Measurements from ENCODE around the gene MPI.

The MPI gene

DNA sequence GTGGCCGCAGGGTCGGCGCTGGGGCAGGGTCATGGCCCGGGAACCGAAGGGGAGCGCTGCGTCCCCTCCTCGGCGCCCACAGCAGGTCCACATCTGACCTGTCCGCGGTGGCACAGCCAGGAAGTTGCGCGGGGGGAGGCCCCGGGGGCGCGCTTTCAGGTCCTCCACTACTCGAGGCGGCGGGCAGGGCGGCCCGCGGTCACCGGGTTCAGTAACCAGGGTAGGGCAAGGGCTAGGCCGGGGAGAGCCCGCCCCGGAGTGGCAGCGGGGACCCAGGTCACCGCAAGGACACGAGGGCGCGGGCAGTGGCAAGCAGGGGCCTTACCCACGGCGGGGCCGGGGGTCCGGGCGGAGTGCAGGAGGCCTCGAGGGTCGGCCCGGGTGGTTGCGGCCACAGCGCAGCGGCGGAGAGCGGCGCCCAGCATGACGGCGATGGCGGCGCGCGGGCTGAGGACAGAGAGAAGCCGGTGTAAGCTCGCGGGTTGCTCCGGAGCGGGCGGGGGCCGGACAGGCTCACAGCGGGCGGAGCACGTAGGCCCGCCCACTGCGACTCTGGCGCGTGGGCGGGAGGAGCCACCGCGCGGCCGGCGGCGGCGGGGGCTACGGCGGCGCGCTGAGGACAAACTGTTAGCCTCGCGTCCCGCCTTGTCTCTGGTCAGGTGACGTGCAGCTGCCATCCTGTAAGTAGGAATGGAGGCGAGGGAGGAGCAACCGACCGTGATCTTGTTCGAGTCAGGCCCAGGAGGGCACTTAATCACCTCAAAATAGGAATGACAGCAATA lies 47.9 kb downstream of the MPI start, which contains the start of gene COX5A:
Gene COX5A (minus strand): TSS at position 484 of the 782 bp plus-strand sequence. CDS start 59 bp downstream, at position 425.
- Histone ChIP-seq H3K4me3 (ENCODE audit: low read length) (peak within 1 kb of the TSS; percentile 87), H3K27ac (ENCODE audit: low read length) (peak within 1 kb of the TSS; percentile 83), H3K9ac (ENCODE audit: low read length) (peak within 1 kb of the TSS; percentile 95), H3K4me1 (ENCODE audit: low read length) (peaks cover 21% of the 10 kb centered on the region), H3K9me3 (ENCODE audit: insufficient read depth, low read length) (no peaks in the 10 kb centered on the region), H3K79me2 (ENCODE audit: low read length) (peaks cover 52% of the 10 kb centered on the region), H2AFZ (ENCODE audit: low read depth, low read length) (peak within 1 kb of the TSS; percentile 62; the same call in 1 of the 2 replicates), H3K36me3 (replicated peaks; ENCODE audit: low read depth, low read length) (peaks cover 18% of the 10 kb centered on the region), H4K20me1 (ENCODE audit: insufficient read depth, low read length) (peaks cover 21% of the 10 kb centered on the region), H3K27me3 (ENCODE audit: low read depth, low read length) (peaks cover 2% of the 10 kb centered on the region; the same call in 1 of the 2 replicates), H3K4me2 (ENCODE audit: low read length) (peak within 1 kb of the TSS; percentile 95)
- TF ChIP-seq, protein P1, sequence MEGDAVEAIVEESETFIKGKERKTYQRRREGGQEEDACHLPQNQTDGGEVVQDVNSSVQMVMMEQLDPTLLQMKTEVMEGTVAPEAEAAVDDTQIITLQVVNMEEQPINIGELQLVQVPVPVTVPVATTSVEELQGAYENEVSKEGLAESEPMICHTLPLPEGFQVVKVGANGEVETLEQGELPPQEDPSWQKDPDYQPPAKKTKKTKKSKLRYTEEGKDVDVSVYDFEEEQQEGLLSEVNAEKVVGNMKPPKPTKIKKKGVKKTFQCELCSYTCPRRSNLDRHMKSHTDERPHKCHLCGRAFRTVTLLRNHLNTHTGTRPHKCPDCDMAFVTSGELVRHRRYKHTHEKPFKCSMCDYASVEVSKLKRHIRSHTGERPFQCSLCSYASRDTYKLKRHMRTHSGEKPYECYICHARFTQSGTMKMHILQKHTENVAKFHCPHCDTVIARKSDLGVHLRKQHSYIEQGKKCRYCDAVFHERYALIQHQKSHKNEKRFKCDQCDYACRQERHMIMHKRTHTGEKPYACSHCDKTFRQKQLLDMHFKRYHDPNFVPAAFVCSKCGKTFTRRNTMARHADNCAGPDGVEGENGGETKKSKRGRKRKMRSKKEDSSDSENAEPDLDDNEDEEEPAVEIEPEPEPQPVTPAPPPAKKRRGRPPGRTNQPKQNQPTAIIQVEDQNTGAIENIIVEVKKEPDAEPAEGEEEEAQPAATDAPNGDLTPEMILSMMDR (IDR thresholded peaks at IDR 0.05; ENCODE audit: low read depth, low read length): no peak; the same call in 1 of the 2 replicates
- TF ChIP-seq EZH2phosphoT487 (IDR thresholded peaks at IDR 0.05; ENCODE audit: low read depth): no peak

DNA sequence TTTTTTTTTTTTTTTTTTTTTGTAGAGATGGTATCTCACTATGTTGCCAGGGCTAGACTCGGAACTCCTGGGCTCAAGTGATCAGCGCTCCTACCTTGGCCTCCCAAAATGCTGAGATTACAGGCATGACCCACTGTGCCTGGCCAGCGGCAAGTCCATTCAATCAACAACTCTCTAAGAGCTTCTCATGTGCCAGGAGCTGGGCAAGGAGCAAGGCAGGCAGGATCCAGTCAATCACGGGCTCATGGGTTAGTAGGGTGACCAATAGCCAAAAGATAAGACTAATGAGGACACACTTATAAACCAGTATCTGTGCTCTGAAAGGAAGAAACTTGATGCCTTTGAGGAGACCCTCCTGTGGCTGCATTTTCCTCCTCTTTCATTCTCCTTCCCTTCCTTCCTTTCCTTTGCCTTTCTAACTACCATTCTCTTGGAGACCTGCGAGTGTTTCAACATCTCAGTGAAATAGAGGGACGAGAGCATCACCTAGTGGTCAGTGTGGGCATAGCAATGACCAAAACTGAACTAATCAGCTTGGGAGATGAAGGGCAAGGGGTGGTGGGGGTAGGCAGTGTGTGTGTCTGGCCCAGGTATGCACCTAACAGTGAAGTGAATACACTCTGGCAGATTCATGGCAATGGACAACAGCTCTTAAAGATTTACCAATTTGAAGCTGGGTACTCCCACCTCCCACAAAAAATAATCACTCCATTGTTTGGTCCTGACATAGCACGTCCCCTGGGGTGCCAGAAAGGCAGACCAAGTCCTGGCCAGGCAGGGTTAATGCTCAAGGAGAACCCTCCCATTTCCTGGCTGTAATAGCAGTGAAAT lies 60.5 kb downstream of the MPI start:
- Histone ChIP-seq H4K20me1 (ENCODE audit: insufficient read depth, low read length) (no peaks in the 10 kb centered on the region), H3K4me2 (ENCODE audit: low read length) (peak overlapping the region; percentile 36), H3K9me3 (ENCODE audit: insufficient read depth, low read length) (no peaks in the 10 kb centered on the region), H3K27ac (ENCODE audit: low read length) (no peak overlapping the region), H3K79me2 (ENCODE audit: low read length) (no peaks in the 10 kb centered on the region), H3K27me3 (ENCODE audit: low read depth, low read length) (no peaks in the 10 kb centered on the region; the same call in 1 of the 2 replicates), H3K36me3 (replicated peaks; ENCODE audit: low read depth, low read length) (no peaks in the 10 kb centered on the region), H2AFZ (ENCODE audit: low read depth, low read length) (0 out of 2 replicates have a peak overlapping the region, but pooled peaks have one; percentile 15), H3K4me1 (ENCODE audit: low read length) (0 out of 2 replicates have a peak, but pooled peaks cover 3% of the 10 kb centered on the region), H3K4me3 (ENCODE audit: low read length) (no peak overlapping the region), H3K9ac (ENCODE audit: low read length) (no peak overlapping the region)
- TF ChIP-seq, protein P1 (IDR thresholded peaks at IDR 0.05; ENCODE audit: low read depth, low read length): peak; percentile 99
- no peak for TF ChIP-seq EZH2phosphoT487 (IDR thresholded peaks at IDR 0.05; ENCODE audit: low read depth)

DNA sequence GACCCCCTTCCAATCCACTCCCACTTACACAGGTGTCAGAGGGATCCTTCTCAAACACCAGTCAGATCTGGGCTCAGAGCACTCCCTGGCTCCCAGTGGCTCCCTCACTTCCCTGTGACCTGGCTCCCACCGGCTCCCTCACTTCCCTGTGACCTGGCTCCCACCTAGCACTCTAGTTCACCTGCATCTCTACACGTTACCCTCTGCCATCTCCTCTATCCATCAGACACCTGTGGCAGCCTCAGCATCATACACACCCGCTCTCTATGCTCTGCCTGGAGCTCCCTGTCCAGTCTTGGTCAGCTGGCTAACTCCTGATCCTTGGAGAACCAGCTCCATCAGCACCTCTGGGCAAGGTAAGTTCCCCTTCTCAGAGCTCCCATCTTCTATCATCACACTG lies 61.2 kb downstream of the MPI start:
- Histone ChIP-seq H3K4me1 (ENCODE audit: low read length) (0 out of 2 replicates have a peak, but pooled peaks cover 3% of the 10 kb centered on the region), H3K9ac (ENCODE audit: low read length) (no peak overlapping the region)
- TF ChIP-seq, protein P1 (IDR thresholded peaks at IDR 0.05; ENCODE audit: low read depth, low read length): no peak
- no peak for TF ChIP-seq EZH2phosphoT487 (IDR thresholded peaks at IDR 0.05; ENCODE audit: low read depth)

More for the DNA sequence above, 61.2 kb downstream of the MPI start:
- H3K79me2 ChIP-seq (ENCODE audit: low read length): no peaks in the 10 kb centered on the region
- no peak overlapping the region for H3K4me3 ChIP-seq (ENCODE audit: low read length)
- no peaks in the 10 kb centered on the region for H4K20me1 ChIP-seq (ENCODE audit: insufficient read depth, low read length)
- H3K27ac ChIP-seq (ENCODE audit: low read length): no peak overlapping the region
- H3K9me3 ChIP-seq (ENCODE audit: insufficient read depth, low read length): no peaks in the 10 kb centered on the region
- no peaks in the 10 kb centered on the region for H3K27me3 ChIP-seq (ENCODE audit: low read depth, low read length)
- no peaks in the 10 kb centered on the region for H3K36me3 ChIP-seq (replicated peaks; ENCODE audit: low read depth, low read length)
- no peak overlapping the region for H2AFZ ChIP-seq (ENCODE audit: low read depth, low read length)
- H3K4me2 ChIP-seq (ENCODE audit: low read length): no peak overlapping the region
